ENCODE data around the gene NEIL3. TPM values are rescaled to one million over a fixed set of nuclear protein-coding genes. Genes with fewer than 3 reads are reported as not detected.

Gene NEIL3
- total RNA-seq, 2 experiments from 2014 or later: 0.22 to 0.25 TPM

DNA sequence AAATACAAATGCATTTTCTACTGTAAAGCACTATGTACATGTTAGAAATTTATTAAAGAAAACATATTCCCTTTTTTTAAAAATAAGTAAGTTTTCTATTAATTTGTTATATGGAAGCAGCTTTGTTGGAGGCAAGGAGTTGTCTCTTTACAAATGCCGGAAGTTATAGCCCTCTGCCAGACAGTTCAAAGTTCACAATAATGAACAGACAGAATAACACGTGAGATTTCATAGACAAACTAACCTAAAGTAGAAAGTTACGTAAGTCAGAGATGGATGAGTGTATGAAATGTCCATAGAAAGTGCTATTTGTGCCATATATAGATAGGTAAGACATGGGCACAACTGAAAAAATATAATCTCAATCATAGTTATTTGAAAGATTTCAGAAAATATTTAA is 43.9 kb upstream of the NEIL3 start:
- DNase-seq: no peak
- Mint-ChIP-seq H3K27ac (no peak overlapping the region), H3K27me3 (no peaks in the 10 kb centered on the region), H3K9me3 (no peaks in the 10 kb centered on the region), H3K36me3 (ENCODE audit: low read depth) (no peaks in the 10 kb centered on the region), H3K4me3 (no peak overlapping the region), H3K4me1 (ENCODE audit: low read depth) (no peaks in the 10 kb centered on the region)
- TF ChIP-seq, protein P1, sequence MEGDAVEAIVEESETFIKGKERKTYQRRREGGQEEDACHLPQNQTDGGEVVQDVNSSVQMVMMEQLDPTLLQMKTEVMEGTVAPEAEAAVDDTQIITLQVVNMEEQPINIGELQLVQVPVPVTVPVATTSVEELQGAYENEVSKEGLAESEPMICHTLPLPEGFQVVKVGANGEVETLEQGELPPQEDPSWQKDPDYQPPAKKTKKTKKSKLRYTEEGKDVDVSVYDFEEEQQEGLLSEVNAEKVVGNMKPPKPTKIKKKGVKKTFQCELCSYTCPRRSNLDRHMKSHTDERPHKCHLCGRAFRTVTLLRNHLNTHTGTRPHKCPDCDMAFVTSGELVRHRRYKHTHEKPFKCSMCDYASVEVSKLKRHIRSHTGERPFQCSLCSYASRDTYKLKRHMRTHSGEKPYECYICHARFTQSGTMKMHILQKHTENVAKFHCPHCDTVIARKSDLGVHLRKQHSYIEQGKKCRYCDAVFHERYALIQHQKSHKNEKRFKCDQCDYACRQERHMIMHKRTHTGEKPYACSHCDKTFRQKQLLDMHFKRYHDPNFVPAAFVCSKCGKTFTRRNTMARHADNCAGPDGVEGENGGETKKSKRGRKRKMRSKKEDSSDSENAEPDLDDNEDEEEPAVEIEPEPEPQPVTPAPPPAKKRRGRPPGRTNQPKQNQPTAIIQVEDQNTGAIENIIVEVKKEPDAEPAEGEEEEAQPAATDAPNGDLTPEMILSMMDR (IDR thresholded peaks at IDR 0.05): no peak
- no peak for ATAC-seq (ENCODE audit: poor library complexity)
- Histone ChIP-seq H3K36me3 (ENCODE audit: insufficient read depth, low read length) (no peaks in the 10 kb centered on the region), H3K9me3 (ENCODE audit: control insufficient read depth in 1 of 2, insufficient read depth in 1 of 2, low read length in 2 of 2) (no peaks in the 10 kb centered on the region), H3K4me3 (ENCODE audit: low read length) (no peak overlapping the region), H3K27me3 (ENCODE audit: control insufficient read depth in 1 of 2, insufficient read depth in 2 of 2, low read length in 2 of 2) (no peaks in the 10 kb centered on the region), H3K27ac (ENCODE audit: low read depth in 1 of 2, low read length in 2 of 2) (no peak overlapping the region), H3K4me1 (ENCODE audit: insufficient read depth, low read length) (no peaks in the 10 kb centered on the region)
- POLR2A ChIA-PET: no interaction called here
- CTCF ChIA-PET: no interaction called here
- intact Hi-C loops (cut with DNase I, micrococcal nuclease): no loop called here

DNA sequence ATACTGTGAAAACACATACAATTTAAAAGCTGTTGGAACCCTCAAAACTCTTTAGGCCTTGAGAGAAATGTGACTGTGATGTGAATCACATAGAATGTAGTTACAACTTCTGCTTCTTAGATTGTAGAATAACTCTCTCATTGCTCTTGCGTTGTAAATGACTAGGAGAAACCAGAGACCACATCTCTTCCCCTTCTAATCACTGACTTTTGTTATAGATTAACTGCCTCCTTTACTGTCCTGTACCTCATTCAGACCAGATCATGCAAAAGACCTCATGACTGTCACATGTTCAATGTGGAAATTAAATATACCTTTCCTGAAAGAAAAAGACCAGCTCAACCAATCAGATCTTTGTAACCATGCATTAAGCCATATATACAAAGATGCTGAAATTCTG is 43.2 kb upstream of the NEIL3 start:
- DNase-seq (no peak), ATAC-seq (ENCODE audit: poor library complexity) (no peak)
- CTCF ChIA-PET: no interaction called here
- Mint-ChIP-seq H3K9me3 (no peaks in the 10 kb centered on the region), H3K27me3 (no peaks in the 10 kb centered on the region), H3K27ac (no peak overlapping the region), H3K36me3 (ENCODE audit: low read depth) (no peaks in the 10 kb centered on the region), H3K4me1 (ENCODE audit: low read depth) (no peaks in the 10 kb centered on the region), H3K4me3 (no peak overlapping the region)
- H3K4me1 ChIP-seq (ENCODE audit: insufficient read depth, low read length): no peaks in the 10 kb centered on the region
- no peaks in the 10 kb centered on the region for H3K9me3 ChIP-seq (ENCODE audit: control insufficient read depth in 1 of 2, insufficient read depth in 1 of 2, low read length in 2 of 2)
- POLR2A ChIA-PET: no interaction called here
- TF ChIP-seq, protein P1 (IDR thresholded peaks at IDR 0.05): no peak
- H3K27me3 ChIP-seq (ENCODE audit: control insufficient read depth in 1 of 2, insufficient read depth in 2 of 2, low read length in 2 of 2): no peaks in the 10 kb centered on the region
- H3K4me3 ChIP-seq (ENCODE audit: low read length): no peak overlapping the region
- no peak overlapping the region for H3K27ac ChIP-seq (ENCODE audit: low read depth in 1 of 2, low read length in 2 of 2)
- intact Hi-C loops (cut with DNase I, micrococcal nuclease): no loop called here
- no peaks in the 10 kb centered on the region for H3K36me3 ChIP-seq (ENCODE audit: insufficient read depth, low read length)

DNA sequence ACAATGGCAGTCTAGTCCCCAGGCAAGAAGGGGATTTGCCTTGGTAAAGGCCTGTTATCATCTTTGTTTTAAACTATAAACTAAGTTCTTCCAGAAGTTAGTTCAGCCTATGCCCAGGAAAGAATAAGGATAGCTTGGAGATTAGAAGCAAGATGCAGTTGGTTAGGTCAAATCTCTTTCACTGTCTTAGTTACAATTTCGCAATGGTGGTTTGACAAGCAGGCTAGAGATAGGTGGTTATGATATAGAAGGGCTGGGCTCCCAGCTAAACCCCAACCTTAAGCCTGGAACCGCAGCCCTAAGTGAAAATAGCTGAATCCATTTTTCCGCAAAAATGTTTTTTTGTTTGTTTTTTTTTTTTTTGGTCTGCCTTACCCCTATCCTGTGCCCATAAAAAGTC is 41.8 kb upstream of the NEIL3 start:
- Mint-ChIP-seq H3K9me3 (no peaks in the 10 kb centered on the region), H3K4me1 (ENCODE audit: low read depth) (no peaks in the 10 kb centered on the region), H3K36me3 (ENCODE audit: low read depth) (no peaks in the 10 kb centered on the region), H3K27ac (no peak overlapping the region), H3K27me3 (no peaks in the 10 kb centered on the region), H3K4me3 (no peak overlapping the region)
- no peak for DNase-seq
- Histone ChIP-seq H3K4me3 (ENCODE audit: low read length) (no peak overlapping the region), H3K36me3 (ENCODE audit: insufficient read depth, low read length) (no peaks in the 10 kb centered on the region), H3K27me3 (ENCODE audit: control insufficient read depth in 1 of 2, insufficient read depth in 2 of 2, low read length in 2 of 2) (no peaks in the 10 kb centered on the region), H3K4me1 (ENCODE audit: insufficient read depth, low read length) (no peaks in the 10 kb centered on the region), H3K27ac (ENCODE audit: low read depth in 1 of 2, low read length in 2 of 2) (no peak overlapping the region), H3K9me3 (ENCODE audit: control insufficient read depth in 1 of 2, insufficient read depth in 1 of 2, low read length in 2 of 2) (no peaks in the 10 kb centered on the region)
- no peak for ATAC-seq (ENCODE audit: poor library complexity)
- TF ChIP-seq, protein P1 (IDR thresholded peaks at IDR 0.05): no peak
- ChIA-PET POLR2A (no interaction called here), CTCF (no interaction called here)
- intact Hi-C loops (cut with DNase I, micrococcal nuclease): no loop called here
